Mesothelial cell of epicardium (in vitro differentiated cells): ENCODE results near the gene ELN. TPM values are rescaled to one million over a fixed set of nuclear protein-coding genes. Genes with fewer than 3 reads are reported as not detected.

Source experiments
- DNase-seq, 2 experiments: peaks; one replicate each; pipeline ENCODE4 v3.0.0; 2021; ENCODE audit warnings: low spot score in 2 of 2; ENCODE audit not compliant: unreplicated experiment in 2 of 2
- H3K27ac Mint-ChIP-seq: 2 replicates; pipeline ENCODE4 v1.8.0; 2021; ENCODE audit warnings: mixed read lengths
- H3K27me3 Mint-ChIP-seq: 2 replicates; pipeline ENCODE4 v1.8.0; 2021; ENCODE audit warnings: low read depth, mixed read lengths
- H3K36me3 Mint-ChIP-seq: 2 replicates; pipeline ENCODE4 v1.8.0; 2021; ENCODE audit warnings: mixed read lengths
- H3K4me1 Mint-ChIP-seq: 2 replicates; pipeline ENCODE4 v1.8.0; 2021; ENCODE audit warnings: mixed read lengths
- H3K4me3 Mint-ChIP-seq: 2 replicates; pipeline ENCODE4 v1.8.0; 2021; ENCODE audit warnings: mild to moderate bottlenecking, moderate library complexity, mixed read lengths
- H3K9me3 Mint-ChIP-seq: 2 replicates; pipeline ENCODE4 v1.8.0; 2021; ENCODE audit warnings: mixed read lengths
- CTCF ChIP-seq: fragments of 200-600 bp; sonication (generic); IDR thresholded peaks from one replicate; pipeline ENCODE4 v1.5.0; 2021; ENCODE audit warnings: antibody characterized with exemption; ENCODE audit not compliant: unreplicated experiment
- total RNA-seq: library from RNA; stranded (reverse); gene quantifications from 3 replicates; pipeline ENCODE4 v1.2.1, GENCODE V29; 2021

The ELN gene
- total RNA-seq, 1 donor from 2014 or later = 32.9 TPM

- Mint-ChIP-seq H3K36me3 (peaks cover 2% of the 10 kb centered on the region), H3K9me3 (peaks cover 3% of the 10 kb centered on the region), H3K27me3 (no peaks in the 10 kb centered on the region), H3K27ac (no peak overlapping the region), H3K4me1 (peaks cover 20% of the 10 kb centered on the region), H3K4me3 (no peak overlapping the region)
- DNase-seq = no peak
- no peak for TF ChIP-seq CTCF
Measured at GRCh38 chr7:73988197-73988596, 39.8 kb upstream of the ELN start.

- no peak for TF ChIP-seq CTCF
- Mint-ChIP-seq H3K9me3 (peaks cover 24% of the 10 kb centered on the region), H3K4me3 (no peak overlapping the region), H3K4me1 (peaks cover 13% of the 10 kb centered on the region), H3K36me3 (peaks cover 6% of the 10 kb centered on the region), H3K27me3 (no peaks in the 10 kb centered on the region), H3K27ac (peak overlapping the region; percentile 71)
- DNase-seq = no peak
Measured at GRCh38 chr7:73991522-73992100, 36.4 kb upstream of the ELN start.

GRCh38 chr7:73992101-73992562 is 35.8 kb upstream of the ELN start:
- peak overlapping the region; percentile 91 for H3K27ac Mint-ChIP-seq
- no peak for TF ChIP-seq CTCF
- peak in 1 of 2 experiments; percentile 67 for DNase-seq
- H3K9me3 Mint-ChIP-seq = peaks cover 24% of the 10 kb centered on the region
- H3K27me3 Mint-ChIP-seq = no peaks in the 10 kb centered on the region
- peaks cover 18% of the 10 kb centered on the region for H3K4me1 Mint-ChIP-seq
- peaks cover 6% of the 10 kb centered on the region for H3K36me3 Mint-ChIP-seq
- no peak overlapping the region for H3K4me3 Mint-ChIP-seq

- Mint-ChIP-seq H3K36me3 (peaks cover 6% of the 10 kb centered on the region), H3K4me1 (peaks cover 26% of the 10 kb centered on the region)
Measured at GRCh38 chr7:73994023-73994422, 34.0 kb upstream of the ELN start.

GRCh38 chr7:73994761-73995160 is 33.2 kb upstream of the ELN start:
- Mint-ChIP-seq H3K4me3 (no peak overlapping the region), H3K9me3 (peaks cover 24% of the 10 kb centered on the region), H3K27me3 (no peaks in the 10 kb centered on the region), H3K36me3 (peaks cover 6% of the 10 kb centered on the region), H3K27ac (no peak overlapping the region), H3K4me1 (peaks cover 32% of the 10 kb centered on the region)
- no peak for DNase-seq
- no peak for TF ChIP-seq CTCF

More at GRCh38 chr7:73994023-73994422, 34.0 kb upstream of the ELN start:
- no peak overlapping the region for H3K4me3 Mint-ChIP-seq
- no peak for TF ChIP-seq CTCF
- DNase-seq = no peak
- no peaks in the 10 kb centered on the region for H3K27me3 Mint-ChIP-seq
- H3K27ac Mint-ChIP-seq = no peak overlapping the region
- peaks cover 24% of the 10 kb centered on the region for H3K9me3 Mint-ChIP-seq
